Osteoblast (primary cell): ENCODE data around the gene NFX1. TPM values are rescaled to one million over a fixed set of nuclear protein-coding genes. Genes with fewer than 3 reads are reported as not detected.

Source experiments
- DNase-seq: peaks from one replicate; pipeline ENCODE4 v3.0.0; 2011; ENCODE audit warnings: low spot score, mixed read lengths; ENCODE audit not compliant: insufficient read length; ENCODE audit errors: missing footprints
- H2AFZ ChIP-seq: 2 replicates; pipeline ENCODE4 v1.6.0; 2011; ENCODE audit warnings: mild to moderate bottlenecking, low read length
- H3K27ac ChIP-seq: 2 replicates; pipeline ENCODE4 v1.5.1; 2011; ENCODE audit warnings: mild to moderate bottlenecking, low read depth, low read length, moderate library complexity
- H3K27me3 ChIP-seq: 2 replicates; pipeline ENCODE4 v1.6.0; 2012; ENCODE audit warnings: mild to moderate bottlenecking, control low read depth, inconsistent platforms, low read length, moderate library complexity; ENCODE audit not compliant: insufficient read depth
- H3K36me3 ChIP-seq: 2 replicates; pipeline ENCODE4 v1.5.1; 2011; ENCODE audit warnings: mild to moderate bottlenecking, low read length, control low read depth, moderate library complexity; ENCODE audit not compliant: insufficient read depth
- H3K4me1 ChIP-seq: 2 replicates; pipeline ENCODE4 v1.5.1; 2011; ENCODE audit warnings: mild to moderate bottlenecking, low read length, control low read depth, moderate library complexity; ENCODE audit not compliant: insufficient read depth
- H3K4me2 ChIP-seq: 2 replicates; pipeline ENCODE4 v1.6.0; 2011; ENCODE audit warnings: mild to moderate bottlenecking, low read length; ENCODE audit not compliant: insufficient read depth
- H3K4me3 ChIP-seq: fragments of 200-600 bp; sonication (generic); 3 replicates; pipeline ENCODE4 v1.5.1; 2012; ENCODE audit warnings: mild to moderate bottlenecking, low read length, inconsistent platforms; ENCODE audit not compliant: insufficient read depth
- H3K79me2 ChIP-seq: 2 replicates; pipeline ENCODE4 v1.6.0; 2012; ENCODE audit warnings: mild to moderate bottlenecking, low read length, control low read depth, inconsistent platforms; ENCODE audit not compliant: insufficient read depth
- H3K9me3 ChIP-seq: 2 replicates; pipeline ENCODE4 v1.5.1; 2011; ENCODE audit warnings: low read depth, low read length, control low read depth
- H4K20me1 ChIP-seq: 2 replicates; pipeline ENCODE4 v1.6.0; 2012; ENCODE audit warnings: mild to moderate bottlenecking, low read length, control low read depth; ENCODE audit not compliant: insufficient read depth
- CTCF ChIP-seq: IDR thresholded peaks from 2 replicates; pipeline ENCODE4 v1.5.1; 2011; ENCODE audit warnings: mild to moderate bottlenecking, low read depth, low read length, moderate library complexity; ENCODE audit errors: extremely low read depth
- total RNA-seq: library from RNA; depleted of rRNA; stranded (reverse); fragments of >200 nt; gene quantifications from 2 replicates; pipeline ENCODE4 v1.2.3, GENCODE V29; 2012

Gene NFX1
- total RNA-seq, 1 donor, result 34.0 TPM

GRCh38 chr9:33289936-33290246 is 425 bp upstream of the NFX1 start:
- Histone ChIP-seq H3K4me1 (peaks cover 15% of the 10 kb centered on the region), H3K36me3 (peaks cover 31% of the 10 kb centered on the region), H3K27me3 (no peaks in the 10 kb centered on the region), H4K20me1 (peaks cover 2% of the 10 kb centered on the region), H3K9me3 (no peaks in the 10 kb centered on the region), H3K4me2 (peak overlapping the region; percentile 99), H3K79me2 (peaks cover 45% of the 10 kb centered on the region), H3K4me3 (peak overlapping the region; percentile 84), H2AFZ (peak overlapping the region; percentile 94), H3K27ac (peak overlapping the region; percentile 100)
- DNase-seq, result no peak
- TF ChIP-seq CTCF, result no peak

GRCh38 chr9:33291031-33291397 is 698 bp downstream of the NFX1 start:
- Histone ChIP-seq H4K20me1 (peaks cover 2% of the 10 kb centered on the region), H3K27me3 (no peaks in the 10 kb centered on the region), H3K79me2 (peaks cover 56% of the 10 kb centered on the region), H3K4me1 (peaks cover 15% of the 10 kb centered on the region), H3K36me3 (peaks cover 42% of the 10 kb centered on the region), H3K9me3 (no peaks in the 10 kb centered on the region), H3K4me2 (peak overlapping the region; percentile 99), H2AFZ (peak overlapping the region; percentile 47), H3K27ac (peak overlapping the region; percentile 100), H3K4me3 (peak overlapping the region; percentile 84)
- TF ChIP-seq CTCF, result no peak
- no peak for DNase-seq

- peaks cover 65% of the 10 kb centered on the region for H3K79me2 ChIP-seq
- H3K27me3 ChIP-seq, result no peaks in the 10 kb centered on the region
- H2AFZ ChIP-seq, result no peak overlapping the region
- no peak for TF ChIP-seq CTCF
- H3K4me2 ChIP-seq, result peak overlapping the region; percentile 4
- no peak for DNase-seq
- no peaks in the 10 kb centered on the region for H3K9me3 ChIP-seq
- H3K36me3 ChIP-seq, result peaks cover 51% of the 10 kb centered on the region
- H4K20me1 ChIP-seq, result peaks cover 2% of the 10 kb centered on the region
- H3K27ac ChIP-seq, result peak overlapping the region; percentile 100
- no peak overlapping the region for H3K4me3 ChIP-seq
- peaks cover 15% of the 10 kb centered on the region for H3K4me1 ChIP-seq
Observed at GRCh38 chr9:33291901-33292300, 1.6 kb downstream of the NFX1 start.

- no peak for DNase-seq
- H2AFZ ChIP-seq, result no peak overlapping the region
- H4K20me1 ChIP-seq, result peaks cover 6% of the 10 kb centered on the region
- TF ChIP-seq CTCF, result no peak
- H3K79me2 ChIP-seq, result peaks cover 84% of the 10 kb centered on the region
- no peaks in the 10 kb centered on the region for H3K9me3 ChIP-seq
- H3K27me3 ChIP-seq, result no peaks in the 10 kb centered on the region
- H3K4me2 ChIP-seq, result no peak overlapping the region
- no peak overlapping the region for H3K4me3 ChIP-seq
- no peak overlapping the region for H3K27ac ChIP-seq
- peaks cover 15% of the 10 kb centered on the region for H3K4me1 ChIP-seq
- peaks cover 69% of the 10 kb centered on the region for H3K36me3 ChIP-seq
Observed at GRCh38 chr9:33293782-33294181, 3.5 kb downstream of the NFX1 start.
